Mesothelial cell of epicardium (in vitro differentiated cells): ENCODE results near the gene DFFB. TPM values are rescaled to one million over a fixed set of nuclear protein-coding genes. Genes with fewer than 3 reads are reported as not detected.

Source experiments
- DNase-seq, 2 experiments: peaks; one replicate each; pipeline ENCODE4 v3.0.0; 2021; ENCODE audit warnings: low spot score in 2 of 2; ENCODE audit not compliant: unreplicated experiment in 2 of 2
- H3K27ac Mint-ChIP-seq: 2 replicates; pipeline ENCODE4 v1.8.0; 2021; ENCODE audit warnings: mixed read lengths
- H3K27me3 Mint-ChIP-seq: 2 replicates; pipeline ENCODE4 v1.8.0; 2021; ENCODE audit warnings: low read depth, mixed read lengths
- H3K36me3 Mint-ChIP-seq: 2 replicates; pipeline ENCODE4 v1.8.0; 2021; ENCODE audit warnings: mixed read lengths
- H3K4me1 Mint-ChIP-seq: 2 replicates; pipeline ENCODE4 v1.8.0; 2021; ENCODE audit warnings: mixed read lengths
- H3K4me3 Mint-ChIP-seq: 2 replicates; pipeline ENCODE4 v1.8.0; 2021; ENCODE audit warnings: mild to moderate bottlenecking, moderate library complexity, mixed read lengths
- H3K9me3 Mint-ChIP-seq: 2 replicates; pipeline ENCODE4 v1.8.0; 2021; ENCODE audit warnings: mixed read lengths
- CTCF ChIP-seq: fragments of 200-600 bp; sonication (generic); IDR thresholded peaks from one replicate; pipeline ENCODE4 v1.5.0; 2021; ENCODE audit warnings: antibody characterized with exemption; ENCODE audit not compliant: unreplicated experiment
- total RNA-seq: library from RNA; stranded (reverse); gene quantifications from 3 replicates; pipeline ENCODE4 v1.2.1, GENCODE V29; 2021

Gene DFFB
- total RNA-seq, 1 donor from 2014 or later: 11.0 TPM

DNA sequence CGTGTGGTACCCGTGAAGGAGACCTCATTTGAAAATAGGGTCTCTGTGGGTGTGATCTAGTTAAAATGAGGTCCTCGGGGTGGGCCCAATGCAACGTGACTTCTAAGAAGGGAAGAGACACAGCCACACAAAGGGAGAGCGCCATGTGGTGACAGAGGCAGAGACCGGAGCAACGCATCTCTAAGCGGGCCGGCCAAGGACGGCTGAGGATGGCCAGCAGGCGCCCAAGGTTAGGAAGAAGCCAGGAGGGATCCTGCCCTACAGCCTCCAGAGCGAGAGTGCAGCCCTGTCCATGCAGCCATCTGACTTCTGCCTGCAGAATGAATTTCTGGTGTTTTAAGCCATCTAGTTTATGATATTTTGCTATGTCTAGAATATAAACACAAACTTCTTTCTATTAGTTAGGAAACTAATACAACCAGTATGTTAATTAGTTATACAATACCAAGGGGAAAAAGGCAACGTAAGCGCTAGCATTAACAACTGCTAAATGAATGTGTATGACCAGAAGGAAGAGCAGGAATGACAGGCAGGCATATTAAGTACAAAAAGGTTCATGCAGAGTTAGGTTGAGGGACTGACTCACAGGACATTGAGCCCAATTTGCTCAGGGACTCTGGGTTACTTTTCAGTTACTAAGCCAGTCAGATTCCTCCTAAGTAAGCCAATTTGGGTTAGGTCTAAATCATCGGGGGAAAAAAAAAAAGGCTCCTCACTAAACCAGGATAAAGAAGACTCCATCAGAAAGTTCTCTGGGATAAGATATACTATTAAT is 4.4 kb upstream of the DFFB start:
- no peaks in the 10 kb centered on the region for H3K27me3 Mint-ChIP-seq
- no peak overlapping the region for H3K27ac Mint-ChIP-seq
- H3K36me3 Mint-ChIP-seq: peaks cover 9% of the 10 kb centered on the region
- H3K4me3 Mint-ChIP-seq: no peak overlapping the region
- no peak for TF ChIP-seq CTCF
- no peak for DNase-seq
- peaks cover 14% of the 10 kb centered on the region for H3K4me1 Mint-ChIP-seq
- H3K9me3 Mint-ChIP-seq: no peaks in the 10 kb centered on the region

- Mint-ChIP-seq H3K4me3 (peak overlapping the region; percentile 97), H3K4me1 (peaks cover 27% of the 10 kb centered on the region), H3K36me3 (peaks cover 6% of the 10 kb centered on the region), H3K27ac (no peak overlapping the region), H3K9me3 (peaks cover 3% of the 10 kb centered on the region), H3K27me3 (no peaks in the 10 kb centered on the region)
- DNase-seq: no peak
- no peak for TF ChIP-seq CTCF
Measured at GRCh38 chr1:3857791-3858129, 484 bp downstream of the DFFB start.

DNA sequence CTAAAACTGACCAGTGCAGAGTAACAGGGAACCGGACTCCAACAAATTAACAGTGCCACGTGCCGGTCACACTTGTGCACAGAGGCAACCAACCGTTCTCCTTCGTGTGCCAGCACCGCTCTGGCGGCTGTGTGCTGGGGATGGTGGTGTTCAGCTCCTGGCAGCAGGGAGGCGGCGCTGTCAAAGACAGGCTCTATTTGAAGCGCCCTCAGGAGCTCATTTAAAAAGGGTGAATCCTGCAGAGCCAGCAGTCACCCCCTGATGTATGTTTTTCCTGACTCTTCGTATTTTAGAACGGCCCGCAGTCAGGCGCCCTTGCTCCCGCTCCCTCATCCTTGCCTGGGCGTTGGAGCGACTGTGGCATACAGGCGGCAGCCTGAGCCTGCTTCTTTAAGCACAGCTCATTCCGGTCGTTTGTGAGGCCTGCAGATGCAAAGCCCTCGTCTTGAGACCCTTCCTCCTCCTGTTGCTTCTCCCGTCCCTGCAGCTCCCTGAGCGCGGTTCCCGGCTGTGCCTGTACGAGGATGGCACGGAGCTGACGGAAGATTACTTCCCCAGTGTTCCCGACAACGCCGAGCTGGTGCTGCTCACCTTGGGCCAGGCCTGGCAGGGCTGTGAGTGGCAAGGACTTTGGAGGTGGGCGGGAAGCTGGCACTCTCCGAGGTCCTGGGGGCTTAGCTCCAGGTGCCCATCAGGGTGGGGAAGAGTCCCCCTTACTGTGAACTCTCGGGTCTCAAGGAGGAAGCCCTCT is 1.1 kb downstream of the DFFB start:
- Mint-ChIP-seq H3K36me3 (peaks cover 9% of the 10 kb centered on the region), H3K27ac (no peak overlapping the region)

GRCh38 chr1:3863231-3863935 is 6.1 kb downstream of the DFFB start:
- H3K27me3 Mint-ChIP-seq: no peaks in the 10 kb centered on the region
- H3K4me3 Mint-ChIP-seq: no peak overlapping the region

More for the DNA sequence above, 1.1 kb downstream of the DFFB start:
- H3K27me3 Mint-ChIP-seq: no peaks in the 10 kb centered on the region
- peak overlapping the region; percentile 97 for H3K4me3 Mint-ChIP-seq
- no peak for TF ChIP-seq CTCF
- no peak for DNase-seq
- peaks cover 27% of the 10 kb centered on the region for H3K4me1 Mint-ChIP-seq
- peaks cover 3% of the 10 kb centered on the region for H3K9me3 Mint-ChIP-seq

GRCh38 chr1:3864884-3865283 is 7.6 kb downstream of the DFFB start:
- Mint-ChIP-seq H3K4me1 (no peaks in the 10 kb centered on the region), H3K27me3 (no peaks in the 10 kb centered on the region), H3K27ac (no peak overlapping the region), H3K36me3 (peaks cover 25% of the 10 kb centered on the region), H3K9me3 (peaks cover 3% of the 10 kb centered on the region), H3K4me3 (no peak overlapping the region)
- DNase-seq: no peak
- no peak for TF ChIP-seq CTCF

More at GRCh38 chr1:3863231-3863935, 6.1 kb downstream of the DFFB start:
- Mint-ChIP-seq H3K27ac (no peak overlapping the region), H3K9me3 (peaks cover 3% of the 10 kb centered on the region), H3K4me1 (peaks cover 8% of the 10 kb centered on the region), H3K36me3 (peaks cover 20% of the 10 kb centered on the region)
- DNase-seq: no peak
- no peak for TF ChIP-seq CTCF
